BE2C (cell line): Measurements from ENCODE around the gene NUP43.

Experiments used
- DNase-seq: peaks from one replicate; pipeline ENCODE4 v3.0.0-alpha.2; 2020
- H3K27me3 ChIP-seq: fragments of 250-450 bp; sonication (Bioruptor Pico); 2 replicates; pipeline ENCODE4 v1.5.1; 2020; ENCODE audit warnings: mild to moderate bottlenecking
- H3K36me3 ChIP-seq: fragments of 250-450 bp; sonication (Bioruptor Pico); 2 replicates; pipeline ENCODE4 v1.5.1; 2020; ENCODE audit warnings: mild to moderate bottlenecking
- H3K4me1 ChIP-seq: fragments of 250-450 bp; sonication (Bioruptor Pico); 2 replicates; pipeline ENCODE4 v1.5.1; 2020
- H3K4me3 ChIP-seq: 2 replicates; pipeline ENCODE4 v1.5.1; 2011; ENCODE audit warnings: low read depth, low read length
- H3K9me3 ChIP-seq: fragments of 250-450 bp; sonication (Bioruptor Pico); 2 replicates; pipeline ENCODE4 v1.5.1; 2020
- TF ChIP-seq, protein P1 (sequence below): IDR thresholded peaks from 2 replicates; pipeline ENCODE4 v1.5.1; 2012; ENCODE audit warnings: mild to moderate bottlenecking, low read depth, low read length

Gene NUP43

DNA sequence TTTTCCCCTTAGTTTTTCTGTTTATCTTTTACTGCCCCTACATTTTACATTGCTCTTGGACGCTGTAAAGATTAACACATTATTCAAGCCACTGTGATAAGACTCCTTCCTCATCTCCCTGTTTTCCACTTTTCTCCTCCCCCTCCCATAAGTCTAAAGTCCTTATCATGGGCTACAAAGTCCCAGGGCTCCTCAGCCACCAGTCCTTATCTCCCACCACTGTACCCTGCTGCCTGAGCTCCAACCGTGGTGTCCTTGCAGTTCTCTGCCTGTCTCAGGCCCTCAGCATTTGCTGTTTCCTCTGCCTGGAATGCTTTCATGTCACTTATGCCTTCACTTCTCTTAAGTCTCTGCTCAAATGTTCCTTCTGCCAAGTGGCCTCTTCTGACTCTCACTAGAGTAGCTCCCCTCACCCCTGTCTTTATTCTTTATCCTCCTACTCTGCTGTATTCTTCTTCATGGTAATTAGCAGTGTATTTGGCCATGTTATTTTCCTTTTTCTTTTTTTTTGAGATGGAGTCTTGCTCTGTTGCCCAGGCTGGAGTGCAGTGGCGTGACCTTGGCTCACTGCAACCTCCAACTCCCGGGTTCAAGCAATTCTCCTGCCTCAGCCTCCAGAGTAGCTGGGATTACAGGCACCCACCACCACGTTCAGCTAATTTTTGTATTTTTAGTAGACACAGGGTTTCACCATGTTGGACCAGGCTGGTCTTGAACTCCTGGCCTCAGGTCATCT is 17.7 kb downstream of the NUP43 start:
- DNase-seq: no peak
- TF ChIP-seq, protein P1, sequence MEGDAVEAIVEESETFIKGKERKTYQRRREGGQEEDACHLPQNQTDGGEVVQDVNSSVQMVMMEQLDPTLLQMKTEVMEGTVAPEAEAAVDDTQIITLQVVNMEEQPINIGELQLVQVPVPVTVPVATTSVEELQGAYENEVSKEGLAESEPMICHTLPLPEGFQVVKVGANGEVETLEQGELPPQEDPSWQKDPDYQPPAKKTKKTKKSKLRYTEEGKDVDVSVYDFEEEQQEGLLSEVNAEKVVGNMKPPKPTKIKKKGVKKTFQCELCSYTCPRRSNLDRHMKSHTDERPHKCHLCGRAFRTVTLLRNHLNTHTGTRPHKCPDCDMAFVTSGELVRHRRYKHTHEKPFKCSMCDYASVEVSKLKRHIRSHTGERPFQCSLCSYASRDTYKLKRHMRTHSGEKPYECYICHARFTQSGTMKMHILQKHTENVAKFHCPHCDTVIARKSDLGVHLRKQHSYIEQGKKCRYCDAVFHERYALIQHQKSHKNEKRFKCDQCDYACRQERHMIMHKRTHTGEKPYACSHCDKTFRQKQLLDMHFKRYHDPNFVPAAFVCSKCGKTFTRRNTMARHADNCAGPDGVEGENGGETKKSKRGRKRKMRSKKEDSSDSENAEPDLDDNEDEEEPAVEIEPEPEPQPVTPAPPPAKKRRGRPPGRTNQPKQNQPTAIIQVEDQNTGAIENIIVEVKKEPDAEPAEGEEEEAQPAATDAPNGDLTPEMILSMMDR: no peak
- peaks cover 55% of the 10 kb centered on the region for H3K36me3 ChIP-seq
- no peak overlapping the region for H3K4me3 ChIP-seq
- no peaks in the 10 kb centered on the region for H3K4me1 ChIP-seq
- H3K9me3 ChIP-seq: no peaks in the 10 kb centered on the region
- H3K27me3 ChIP-seq: no peaks in the 10 kb centered on the region

DNA sequence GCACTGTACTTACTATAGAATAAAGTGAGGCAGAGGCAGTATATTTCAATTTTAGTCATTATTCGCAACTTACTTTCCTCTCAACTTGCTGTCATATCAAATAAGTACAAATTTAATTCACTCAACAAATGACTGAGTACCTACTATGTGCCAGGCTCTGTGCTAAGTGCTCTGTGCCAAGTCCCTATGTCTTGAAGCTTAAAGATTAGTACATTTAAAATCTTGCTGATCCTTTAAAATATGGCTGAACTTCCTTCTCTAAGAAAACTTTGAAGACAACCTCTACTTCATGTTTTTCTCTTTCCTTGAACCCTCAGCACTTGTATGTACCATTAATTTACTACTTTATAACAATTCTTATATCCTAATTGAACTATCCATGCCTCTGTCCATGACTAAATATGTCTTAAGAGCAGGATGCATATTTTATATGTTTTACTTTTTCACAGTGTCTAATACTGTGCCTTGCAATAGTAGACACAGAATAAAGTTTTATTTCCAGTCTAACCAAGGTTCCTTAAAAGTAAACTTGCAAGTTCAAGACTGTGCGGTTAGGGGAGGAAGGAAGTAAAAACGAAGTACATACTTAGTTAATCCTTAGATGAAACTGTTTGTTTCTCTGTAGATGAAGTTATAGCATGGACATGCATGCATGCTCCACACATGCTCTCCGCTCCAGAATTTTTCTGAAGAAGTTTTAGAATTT is 18.4 kb downstream of the NUP43 start:
- Histone ChIP-seq H3K27me3 (no peaks in the 10 kb centered on the region), H3K9me3 (no peaks in the 10 kb centered on the region), H3K36me3 (peaks cover 55% of the 10 kb centered on the region), H3K4me3 (no peak overlapping the region), H3K4me1 (no peaks in the 10 kb centered on the region)
- TF ChIP-seq, protein P1: no peak
- DNase-seq: no peak

DNA sequence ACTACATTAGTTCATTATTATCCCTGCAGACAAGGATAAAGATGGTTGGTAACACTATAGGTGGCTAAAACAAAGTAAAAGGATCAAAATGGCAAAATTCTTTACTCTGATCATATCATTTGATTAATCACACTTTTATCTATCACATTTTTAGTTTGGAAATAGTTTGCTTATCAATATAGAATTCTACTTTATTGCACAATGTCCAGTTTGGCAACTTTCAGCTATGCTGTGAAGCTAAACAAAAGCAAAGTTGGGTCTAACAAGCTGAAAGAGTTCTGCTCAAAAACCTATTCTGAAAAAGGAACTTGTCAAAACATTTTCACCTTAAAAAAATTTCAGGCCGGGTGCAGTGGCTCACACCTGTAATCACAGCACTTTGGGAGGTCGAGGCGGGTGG is 20.5 kb downstream of the NUP43 start:
- Histone ChIP-seq H3K4me1 (no peaks in the 10 kb centered on the region), H3K36me3 (peaks cover 47% of the 10 kb centered on the region), H3K27me3 (no peaks in the 10 kb centered on the region), H3K9me3 (no peaks in the 10 kb centered on the region), H3K4me3 (no peak overlapping the region)
- no peak for DNase-seq
- TF ChIP-seq, protein P1: no peak

DNA sequence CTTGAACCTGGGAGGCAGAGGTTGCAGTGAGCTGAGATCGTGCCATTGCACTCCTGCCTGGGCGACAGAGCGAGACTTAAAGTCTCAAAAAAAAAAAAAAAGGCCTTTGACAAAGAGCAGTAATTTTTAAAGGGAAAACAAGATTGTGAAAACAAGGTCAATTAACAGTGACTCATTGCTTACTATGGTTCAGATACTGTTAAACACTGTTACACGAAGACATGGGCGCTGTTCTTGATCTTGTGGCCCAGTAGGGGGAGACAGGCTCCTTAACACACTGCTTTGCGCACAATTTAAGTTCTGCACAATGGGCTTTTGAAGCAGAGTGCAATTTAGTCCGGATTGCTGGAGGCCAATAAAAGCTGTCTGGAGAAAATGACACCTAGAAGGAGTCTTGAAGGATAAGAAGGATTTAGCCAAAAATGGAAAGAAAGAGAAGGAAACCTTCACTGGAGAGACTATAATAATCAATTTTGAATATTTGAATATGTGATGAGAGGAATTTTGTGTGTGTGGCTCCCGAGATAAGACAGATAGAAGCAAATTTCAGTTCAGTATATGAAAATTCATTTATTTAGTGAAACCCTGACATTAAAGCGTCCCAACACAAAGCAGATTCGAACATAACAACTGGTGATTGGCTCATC is 22.4 kb downstream of the NUP43 start:
- peak; percentile 52 for DNase-seq
- Histone ChIP-seq H3K36me3 (peaks cover 30% of the 10 kb centered on the region), H3K27me3 (no peaks in the 10 kb centered on the region), H3K4me1 (no peaks in the 10 kb centered on the region), H3K4me3 (no peak overlapping the region), H3K9me3 (no peaks in the 10 kb centered on the region)
- TF ChIP-seq, protein P1: peak; percentile 94

DNA sequence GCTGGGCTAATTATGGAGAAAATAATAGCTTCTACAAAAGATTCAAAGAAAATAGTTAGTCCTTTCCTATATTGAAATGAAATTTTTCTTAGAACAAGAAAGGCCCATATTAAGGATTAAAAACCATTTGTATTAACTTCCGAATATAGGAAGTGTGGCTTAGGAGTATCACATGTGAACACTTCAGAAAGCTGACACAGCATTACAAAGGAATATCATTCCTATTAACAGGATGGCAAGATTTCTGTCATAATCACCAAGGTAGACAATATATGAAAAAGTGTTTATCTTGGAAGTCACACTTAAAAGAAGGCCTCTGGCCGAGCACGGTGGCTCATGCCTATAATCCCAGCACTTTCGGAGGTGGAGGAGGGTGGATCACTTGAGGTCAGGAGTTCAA is 23.1 kb downstream of the NUP43 start:
- Histone ChIP-seq H3K4me3 (no peak overlapping the region), H3K27me3 (no peaks in the 10 kb centered on the region), H3K9me3 (no peaks in the 10 kb centered on the region), H3K4me1 (no peaks in the 10 kb centered on the region), H3K36me3 (peaks cover 25% of the 10 kb centered on the region)
- TF ChIP-seq, protein P1: no peak
- no peak for DNase-seq
